ENCODE measurements around the gene HNRNPU.

The HNRNPU gene

DNA sequence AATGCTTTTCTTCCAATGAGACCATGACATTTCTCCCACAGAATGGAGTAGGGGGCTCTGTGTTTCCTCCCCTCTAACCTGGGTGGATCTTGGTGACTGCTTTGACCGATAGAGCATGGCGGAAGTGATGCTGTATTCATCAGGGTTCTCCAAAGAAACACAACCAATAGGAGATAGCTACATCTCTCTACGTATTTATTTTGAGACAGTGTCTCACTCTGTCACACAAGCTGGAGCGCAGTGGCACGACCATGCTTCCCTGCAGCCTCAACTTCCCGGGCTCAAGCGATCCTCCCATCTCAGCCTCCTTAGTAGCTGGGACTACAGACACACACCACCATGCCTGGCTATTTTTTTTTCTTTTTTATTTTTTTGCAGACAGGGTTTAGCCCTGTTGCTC is 29.5 kb upstream of the HNRNPU start:
- POLR2A ChIA-PET: no interaction called here
- CTCF ChIA-PET: interaction anchor here (0.8 to 1.5 kb wide), 2 partner anchors 12 to 17 kb away, joined by 3 to 4 read pairs; no protein-coding TSS in a partner anchor
- no peak for DNase-seq (ENCODE audit: extremely low spot score)
- TF ChIP-seq, protein P1, sequence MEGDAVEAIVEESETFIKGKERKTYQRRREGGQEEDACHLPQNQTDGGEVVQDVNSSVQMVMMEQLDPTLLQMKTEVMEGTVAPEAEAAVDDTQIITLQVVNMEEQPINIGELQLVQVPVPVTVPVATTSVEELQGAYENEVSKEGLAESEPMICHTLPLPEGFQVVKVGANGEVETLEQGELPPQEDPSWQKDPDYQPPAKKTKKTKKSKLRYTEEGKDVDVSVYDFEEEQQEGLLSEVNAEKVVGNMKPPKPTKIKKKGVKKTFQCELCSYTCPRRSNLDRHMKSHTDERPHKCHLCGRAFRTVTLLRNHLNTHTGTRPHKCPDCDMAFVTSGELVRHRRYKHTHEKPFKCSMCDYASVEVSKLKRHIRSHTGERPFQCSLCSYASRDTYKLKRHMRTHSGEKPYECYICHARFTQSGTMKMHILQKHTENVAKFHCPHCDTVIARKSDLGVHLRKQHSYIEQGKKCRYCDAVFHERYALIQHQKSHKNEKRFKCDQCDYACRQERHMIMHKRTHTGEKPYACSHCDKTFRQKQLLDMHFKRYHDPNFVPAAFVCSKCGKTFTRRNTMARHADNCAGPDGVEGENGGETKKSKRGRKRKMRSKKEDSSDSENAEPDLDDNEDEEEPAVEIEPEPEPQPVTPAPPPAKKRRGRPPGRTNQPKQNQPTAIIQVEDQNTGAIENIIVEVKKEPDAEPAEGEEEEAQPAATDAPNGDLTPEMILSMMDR (IDR thresholded peaks at IDR 0.05; ENCODE audit: control extremely low read depth, extremely low read depth, low read depth, missing control alignments): no peak

DNA sequence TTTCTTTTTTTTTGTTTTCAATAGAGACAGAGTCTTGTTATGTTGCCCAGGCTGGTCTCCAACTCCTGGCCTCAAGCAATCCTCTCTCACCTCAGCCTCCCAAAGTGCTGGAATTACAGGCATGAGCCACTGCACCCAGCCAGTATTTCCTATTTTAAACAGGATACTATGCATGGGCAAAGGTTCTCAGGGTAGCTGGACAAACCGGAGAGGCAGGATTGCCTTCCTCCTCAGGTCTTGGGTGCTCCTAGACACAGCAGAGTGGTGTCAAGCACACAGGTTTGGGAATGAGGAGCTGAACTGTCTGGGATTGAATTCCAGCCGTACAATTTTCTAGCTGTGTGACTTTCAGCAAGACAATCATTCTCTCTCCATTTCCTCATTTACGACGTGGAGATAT is 22.9 kb upstream of the HNRNPU start:
- DNase-seq (ENCODE audit: extremely low spot score): no peak
- TF ChIP-seq, protein P1 (IDR thresholded peaks at IDR 0.05; ENCODE audit: control extremely low read depth, extremely low read depth, low read depth, missing control alignments): no peak
- CTCF ChIA-PET: interaction anchor here (2.1 to 2.2 kb wide), 2 partner anchors 12 to 39 kb away, joined by 5 to 7 read pairs; no protein-coding TSS in a partner anchor
- POLR2A ChIA-PET: no interaction called here

DNA sequence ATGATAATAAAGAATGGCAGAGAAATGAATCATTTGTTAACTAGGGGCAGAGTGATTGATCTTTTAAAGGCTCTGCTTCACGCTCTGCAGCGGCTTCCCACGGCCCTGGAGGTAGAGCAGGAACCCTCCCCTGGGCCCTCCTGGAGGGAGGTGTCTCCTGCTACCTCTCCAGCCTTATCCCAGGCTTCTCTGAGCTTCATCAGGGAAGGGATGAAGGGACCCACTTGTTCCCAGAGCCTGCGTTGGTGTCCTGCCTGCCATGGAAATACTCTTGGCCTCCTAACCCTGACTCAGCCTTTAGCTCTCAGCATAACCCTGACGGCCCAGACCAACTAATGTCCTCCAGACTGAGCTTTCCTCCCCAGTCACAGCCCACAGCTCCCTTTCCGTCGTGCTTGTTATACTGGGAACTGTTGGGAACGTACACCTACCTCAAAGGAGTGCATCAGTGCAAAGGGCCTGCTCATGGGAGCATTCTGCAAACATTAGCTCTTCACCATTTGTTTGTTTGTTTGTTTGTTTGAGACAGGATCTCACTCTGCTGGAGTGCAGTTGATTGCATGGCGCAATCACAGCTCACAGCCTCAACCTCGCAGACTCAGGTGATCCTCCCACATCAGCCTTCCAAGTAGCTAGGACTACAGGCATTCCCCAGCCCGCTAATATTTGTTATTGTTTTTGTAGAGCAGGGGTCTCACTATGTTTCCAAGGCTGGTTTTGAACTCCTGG is 17.4 kb upstream of the HNRNPU start:
- CTCF ChIA-PET: interaction anchor here (0.7 kb wide), 1 partner anchor 12 kb away, joined by 4 read pairs; no protein-coding TSS in a partner anchor
- TF ChIP-seq, protein P1 (IDR thresholded peaks at IDR 0.05; ENCODE audit: control extremely low read depth, extremely low read depth, low read depth, missing control alignments): no peak
- no peak for DNase-seq (ENCODE audit: extremely low spot score)
- POLR2A ChIA-PET: interaction anchor here (0.6 kb wide), 1 partner anchor 19 kb away, joined by 3 read pairs; no protein-coding TSS in a partner anchor

DNA sequence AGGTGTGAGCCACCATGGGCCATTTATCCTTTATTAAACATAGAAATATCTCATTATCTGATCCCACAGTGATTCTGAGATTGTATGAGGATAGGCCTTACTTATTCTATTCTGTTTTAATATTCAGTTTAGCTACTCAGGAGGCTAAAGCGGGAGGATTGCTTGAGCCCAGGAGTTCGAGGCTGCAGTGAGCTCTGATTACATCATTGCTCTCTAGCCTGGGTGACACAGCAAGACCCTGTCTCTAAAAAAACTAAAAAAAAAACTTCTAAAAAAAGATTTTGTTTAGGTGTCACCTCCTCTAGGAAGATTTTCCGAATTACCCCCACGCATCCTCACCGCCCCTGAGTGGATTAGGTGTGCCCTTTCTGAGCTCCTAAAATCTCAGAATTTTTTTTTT is 14.3 kb upstream of the HNRNPU start:
- TF ChIP-seq, protein P1 (IDR thresholded peaks at IDR 0.05; ENCODE audit: control extremely low read depth, extremely low read depth, low read depth, missing control alignments): no peak
- CTCF ChIA-PET: interaction anchor here (1.2 kb wide), 1 partner anchor 40 kb away, joined by 3 read pairs; no protein-coding TSS in a partner anchor
- DNase-seq (ENCODE audit: extremely low spot score): no peak
- POLR2A ChIA-PET: no interaction called here

DNA sequence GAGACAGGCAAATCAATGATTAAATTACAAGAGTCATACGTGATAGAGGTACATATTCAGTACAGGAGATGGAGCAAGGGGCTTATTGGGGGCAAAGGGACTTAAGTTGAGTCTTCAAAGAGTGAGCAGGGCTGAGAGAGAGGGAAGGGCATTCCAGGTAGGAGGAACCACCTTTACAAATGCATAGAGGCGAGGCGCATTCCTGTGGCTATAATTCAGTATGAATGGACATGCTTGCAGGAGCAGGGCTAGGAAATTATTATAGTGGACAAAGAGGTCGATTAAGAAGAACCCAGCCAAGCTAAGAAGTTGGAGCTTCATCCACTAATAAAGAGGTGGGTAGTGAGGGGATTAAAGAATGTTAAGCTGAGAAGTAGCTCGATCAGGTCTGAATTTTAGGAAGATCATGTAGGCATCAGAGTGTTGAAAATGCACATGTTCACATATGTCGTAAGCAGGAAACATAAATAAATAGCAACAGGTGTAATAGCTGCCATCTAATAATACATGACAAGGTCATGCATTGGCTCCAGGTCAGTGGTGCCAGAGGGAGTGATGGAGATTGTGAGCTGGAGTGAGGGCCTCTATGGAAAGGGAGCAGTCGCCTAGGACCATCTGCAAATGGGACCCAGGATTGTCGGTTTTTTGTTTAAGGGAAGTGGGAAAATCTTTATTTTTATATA is 12.0 kb upstream of the HNRNPU start:
- CTCF ChIA-PET: interaction anchor here (1.4 kb wide), 1 partner anchor 17 kb away, joined by 3 read pairs; no protein-coding TSS in a partner anchor
- POLR2A ChIA-PET: interaction anchor here (0.6 kb wide), 1 partner anchor 94 kb away, joined by 4 read pairs; no protein-coding TSS in a partner anchor
- TF ChIP-seq, protein P1 (IDR thresholded peaks at IDR 0.05; ENCODE audit: control extremely low read depth, extremely low read depth, low read depth, missing control alignments): no peak
- no peak for DNase-seq (ENCODE audit: extremely low spot score)

DNA sequence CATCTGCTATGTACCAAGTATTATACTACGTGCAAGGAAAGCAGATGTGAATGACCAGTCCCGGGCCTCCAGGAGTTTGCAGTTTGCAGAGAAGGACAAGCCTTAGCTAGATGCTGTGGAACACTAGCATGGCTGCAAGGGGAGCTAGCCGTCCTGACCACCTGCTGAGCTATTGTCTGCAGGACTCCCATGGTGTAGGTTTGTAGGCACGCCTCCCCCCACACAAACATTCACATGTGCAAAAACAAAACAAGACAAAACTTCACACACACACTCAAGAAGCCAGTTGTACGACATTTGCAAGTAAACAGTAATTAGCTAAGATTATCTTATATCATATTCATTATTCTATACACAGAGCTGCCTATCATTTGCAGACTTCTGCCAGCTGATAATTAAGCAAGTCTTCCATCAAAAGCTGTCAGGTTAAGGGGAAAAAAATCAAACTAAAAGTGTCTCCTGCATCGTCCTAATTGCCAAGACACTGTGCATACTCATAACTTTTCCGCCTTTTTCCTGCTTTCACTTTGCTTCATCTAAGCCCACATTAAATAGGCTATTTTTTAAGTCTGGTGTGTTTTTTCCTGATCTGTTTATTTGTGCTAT is 10.7 kb upstream of the HNRNPU start:
- TF ChIP-seq, protein P1 (IDR thresholded peaks at IDR 0.05; ENCODE audit: control extremely low read depth, extremely low read depth, low read depth, missing control alignments): no peak
- DNase-seq (ENCODE audit: extremely low spot score): no peak
- ChIA-PET CTCF (no interaction called here), POLR2A (no interaction called here)

Data from GM10248 (cell line).